ENCODE measurements around the gene ENAH.

DNA sequence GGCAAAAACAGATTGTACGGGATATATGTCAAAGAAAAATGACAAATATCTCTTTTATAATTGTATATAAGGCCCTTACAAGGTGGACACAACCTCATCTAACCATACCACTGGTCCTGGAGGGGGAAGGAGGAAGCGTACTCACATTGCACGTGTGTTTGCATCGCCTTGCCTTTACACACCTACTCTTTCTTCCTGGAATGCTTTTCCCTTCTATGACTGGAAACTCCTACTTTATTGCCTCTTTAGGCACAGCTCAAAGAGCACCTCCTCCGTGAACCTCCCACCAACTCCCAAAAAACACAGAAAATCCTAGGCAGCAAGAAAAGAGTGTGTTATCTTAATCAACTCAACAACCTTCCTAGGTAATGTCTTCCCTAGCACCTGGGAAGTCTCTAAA is 125.3 kb downstream of the ENAH start:
- TF ChIP-seq CTCF (IDR thresholded peaks at IDR 0.05; ENCODE audit: low read depth, low read length, poor library complexity, severe bottlenecking): no peak
- no peak for TF ChIP-seq EZH2phosphoT487 (IDR thresholded peaks at IDR 0.05; ENCODE audit: borderline replicate concordance, low read length)
